Measurements from ENCODE around the gene BRSK1. TPM values are rescaled to one million over a fixed set of nuclear protein-coding genes. Genes with fewer than 3 reads are reported as not detected.

Gene BRSK1
- total RNA-seq, 4 donors from 2014 or later = 0.68 to 2.3 (median 1.6) TPM

- Histone ChIP-seq H3K27me3 (no peaks in the 10 kb centered on the region), H3K4me1 (peaks cover 12% of the 10 kb centered on the region), H3K27ac (no peak overlapping the region), H3K9me3 (no peaks in the 10 kb centered on the region), H3K36me3 (no peaks in the 10 kb centered on the region), H3K4me3 (no peak overlapping the region)
- DNase-seq (ENCODE audit: low spot score in 2 of 2) = no peak
- TF ChIP-seq EP300 (IDR thresholded peaks at IDR 0.05) = no peak
- no peak for TF ChIP-seq CTCF (IDR thresholded peaks at IDR 0.05)
- 80% methylated on average over 9 of the region's 9 CpGs for WGBS
Observed at GRCh38 chr19:55305491-55305890, 21.7 kb downstream of the BRSK1 start.

- Histone ChIP-seq H3K4me3 (no peak overlapping the region), H3K27me3 (no peaks in the 10 kb centered on the region), H3K27ac (no peak overlapping the region), H3K4me1 (peaks cover 12% of the 10 kb centered on the region), H3K36me3 (no peaks in the 10 kb centered on the region), H3K9me3 (no peaks in the 10 kb centered on the region)
- DNase-seq (ENCODE audit: low spot score in 2 of 2) = no peak
- WGBS = 92% methylated on average over 17 of the region's 17 CpGs
- no peak for TF ChIP-seq EP300 (IDR thresholded peaks at IDR 0.05)
- TF ChIP-seq POLR2A (IDR thresholded peaks at IDR 0.05) = no peak
Observed at GRCh38 chr19:55305983-55306562, 22.3 kb downstream of the BRSK1 start.

- DNase-seq (ENCODE audit: low spot score in 2 of 2) = no peak
- Histone ChIP-seq H3K36me3 (no peaks in the 10 kb centered on the region), H3K9me3 (no peaks in the 10 kb centered on the region), H3K4me1 (peaks cover 6% of the 10 kb centered on the region), H3K27me3 (no peaks in the 10 kb centered on the region), H3K4me3 (no peak overlapping the region), H3K27ac (no peak overlapping the region)
- 85% methylated on average over 3 of the region's 3 CpGs for WGBS
- TF ChIP-seq POLR2A (IDR thresholded peaks at IDR 0.05) (no peak), CTCF (IDR thresholded peaks at IDR 0.05) (no peak), POLR2AphosphoS5 (IDR thresholded peaks at IDR 0.05) (no peak), EP300 (IDR thresholded peaks at IDR 0.05) (no peak)
Observed at GRCh38 chr19:55306712-55307111, 22.9 kb downstream of the BRSK1 start.

- Histone ChIP-seq H3K27me3 (no peaks in the 10 kb centered on the region), H3K27ac (no peak overlapping the region), H3K4me3 (no peak overlapping the region), H3K9me3 (no peaks in the 10 kb centered on the region), H3K4me1 (no peaks in the 10 kb centered on the region), H3K36me3 (no peaks in the 10 kb centered on the region)
- DNase-seq (ENCODE audit: low spot score in 2 of 2) = no peak
- 86% methylated on average over 7 of the region's 11 CpGs for WGBS
- no peak for TF ChIP-seq POLR2AphosphoS5 (IDR thresholded peaks at IDR 0.05)
- no peak for TF ChIP-seq EP300 (IDR thresholded peaks at IDR 0.05)
- no peak for TF ChIP-seq POLR2A (IDR thresholded peaks at IDR 0.05)
- TF ChIP-seq CTCF (IDR thresholded peaks at IDR 0.05) = no peak
Observed at GRCh38 chr19:55308281-55308680, 24.5 kb downstream of the BRSK1 start.

GRCh38 chr19:55309448-55309847 lies 25.7 kb downstream of the BRSK1 start:
- no peaks in the 10 kb centered on the region for H3K9me3 ChIP-seq
- no peak overlapping the region for H3K27ac ChIP-seq
- no peaks in the 10 kb centered on the region for H3K4me1 ChIP-seq
- H3K36me3 ChIP-seq = no peaks in the 10 kb centered on the region
- 89% methylated on average over 5 of the region's 5 CpGs for WGBS
- no peaks in the 10 kb centered on the region for H3K27me3 ChIP-seq
- TF ChIP-seq CTCF (IDR thresholded peaks at IDR 0.05) = no peak
- no peak for TF ChIP-seq EP300 (IDR thresholded peaks at IDR 0.05)
- no peak for TF ChIP-seq POLR2AphosphoS5 (IDR thresholded peaks at IDR 0.05)
- no peak for TF ChIP-seq POLR2A (IDR thresholded peaks at IDR 0.05)
- no peak overlapping the region for H3K4me3 ChIP-seq
- no peak for DNase-seq (ENCODE audit: low spot score in 2 of 2)

- DNase-seq (ENCODE audit: low spot score in 2 of 2) = no peak
- H3K27ac ChIP-seq = no peak overlapping the region
- no peaks in the 10 kb centered on the region for H3K36me3 ChIP-seq
- H3K9me3 ChIP-seq = no peaks in the 10 kb centered on the region
- 60% methylated on average over 6 of the region's 7 CpGs for WGBS
- no peaks in the 10 kb centered on the region for H3K27me3 ChIP-seq
- H3K4me1 ChIP-seq = no peaks in the 10 kb centered on the region
- no peak overlapping the region for H3K4me3 ChIP-seq
- TF ChIP-seq EP300 (IDR thresholded peaks at IDR 0.05) (no peak), CTCF (IDR thresholded peaks at IDR 0.05) (no peak), POLR2AphosphoS5 (IDR thresholded peaks at IDR 0.05) (no peak), POLR2A (IDR thresholded peaks at IDR 0.05) (no peak)
Observed at GRCh38 chr19:55310498-55310897, 26.7 kb downstream of the BRSK1 start.
